Measurements from ENCODE around the gene CLASP1. TPM values are rescaled to one million over a fixed set of nuclear protein-coding genes. Genes with fewer than 3 reads are reported as not detected.
A peak's percentile ranks its signal among the peaks of the same experiment; 100 is the strongest.

CLASP1 gene
- total and polyA plus RNA-seq, 2 of the 8 experiments (the other 6 are each of a cell fraction or from before 2014, with no cell fraction given): 7.3 to 53.9 TPM

DNA sequence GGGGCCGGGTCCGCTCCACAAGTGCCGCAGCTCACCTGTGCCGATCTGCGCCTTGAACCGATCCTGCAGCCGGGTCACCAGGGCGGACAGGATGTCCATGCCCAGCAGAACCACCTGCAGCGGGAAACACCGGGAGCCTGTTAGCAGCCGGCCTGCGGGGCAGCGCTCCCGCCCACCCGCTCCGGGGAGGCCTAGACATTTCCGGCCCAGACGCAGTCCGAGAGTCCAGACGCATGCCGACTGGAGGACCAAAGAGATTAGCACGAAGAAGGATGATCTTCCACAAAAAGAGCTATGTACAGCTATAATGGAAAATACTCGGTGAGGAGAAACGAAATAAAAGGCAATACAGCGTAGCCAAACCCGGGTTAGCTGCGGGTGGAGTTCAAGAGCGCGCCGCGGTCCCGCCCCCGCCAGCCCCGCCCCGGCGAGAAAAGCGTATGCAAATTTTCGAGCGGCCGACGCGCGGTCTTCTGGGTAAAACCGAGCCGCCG, 119.0 kb downstream of the CLASP1 start:
- H3K27ac ChIP-seq (ENCODE audit: low read depth, low read length): peak overlapping the region; percentile 99
- FAIRE-seq: no peak
- H3K4me1 ChIP-seq (replicated peaks in 1 of 4; ENCODE audit: control insufficient read depth in 3 of 4, insufficient read depth in 4 of 4, low read length in 3 of 4): peaks cover 0 to 11% (median 5%) of the 10 kb centered on the region in 4 experiments; a peak in 3 of 7 replicates
- peak overlapping the region; percentile 86 to 95 (median 92) for H3K4me3 ChIP-seq (ENCODE audit: extremely low read depth in 1 of 4, insufficient read depth in 2 of 4, low read depth in 3 of 4, low read length in 4 of 4)
- WGBS, 2 experiments (ENCODE audit: extremely low coverage in 1 of 2, insufficient coverage in 1 of 2, insufficient read length in 1 of 2, insufficient replicate concordance in 2 of 2, low coverage in 1 of 2, low lambda C conversion rate in 2 of 2, missing lambda C conversion rate in 1 of 2): 0% methylated on average over 35 of the region's 46 CpGs; no CpG with 5 or more reads in 1 of the 2 experiments
- H3K9me3 ChIP-seq (ENCODE audit: insufficient read depth in 2 of 2, low read depth in 1 of 2, low read length in 1 of 2): no peaks in the 10 kb centered on the region
- peak overlapping the region; percentile 98 for H3K18ac ChIP-seq (ENCODE audit: extremely low read depth, low read length)
- peak overlapping the region; percentile 60; the same call in 1 of the 2 replicates for H2AK5ac ChIP-seq (ENCODE audit: low read depth, low read length)
- H3K4me2 ChIP-seq (ENCODE audit: insufficient read depth in 1 of 2, low read depth in 2 of 2, low read length in 2 of 2): peak overlapping the region; percentile 58 to 73
- H3K14ac ChIP-seq (ENCODE audit: insufficient read length): no peak overlapping the region
- H3K23ac ChIP-seq (ENCODE audit: insufficient read length): no peak overlapping the region
- H4K5ac ChIP-seq (ENCODE audit: insufficient read length, low read depth, low read length): peak overlapping the region; percentile 98
- peak overlapping the region; percentile 11; the same call in 1 of the 2 replicates for H2AFZ ChIP-seq (ENCODE audit: low read length)
- peak overlapping the region; percentile 71 for H3K4ac ChIP-seq (replicated peaks; ENCODE audit: insufficient read length, low read depth, low read length)
- no peaks in the 10 kb centered on the region; the same call in 1 of the 2 replicates for H3K23me2 ChIP-seq (ENCODE audit: low read depth, low read length)
- no peak overlapping the region for H2BK120ac ChIP-seq (replicated peaks; ENCODE audit: low read depth, low read length)
- H3K36me3 ChIP-seq (ENCODE audit: control insufficient read depth in 2 of 4, insufficient read depth in 4 of 4, low read length in 3 of 4): peaks cover 0 to 7% (median 3%) of the 10 kb centered on the region in 4 experiments; a peak in 3 of 8 replicates
- peak overlapping the region; percentile 87 for H4K91ac ChIP-seq (replicated peaks; ENCODE audit: insufficient read length, low read length)
- peaks cover 3 to 8% of the 10 kb centered on the region in 2 experiments for H4K20me1 ChIP-seq (replicated peaks in 1 of 2; ENCODE audit: control insufficient read depth in 1 of 2, insufficient read depth in 2 of 2, low read length in 2 of 2)
- no peak overlapping the region; the same call in 1 of the 2 replicates for H2BK15ac ChIP-seq (ENCODE audit: low read length)
- ChIA-PET CTCF (ENCODE audit: partially characterized antibody) (interaction anchor here (0.6 to 3.5 kb wide), 22 partner anchors 11 to 402 kb away, joined by 3 to 18 read pairs (median 4); partner anchors contain the start of gene TSN), POLR2A (ENCODE audit: partially characterized antibody) (interaction anchor here (0.6 to 4.2 kb wide), 69 partner anchors 9 to 783 kb away, joined by 3 to 40 read pairs (median 4); partner anchors contain the start of genes CLASP1, NIFK and TSN)
- H3K27me3 ChIP-seq (replicated peaks in 1 of 4; ENCODE audit: control insufficient read depth in 3 of 4, extremely low read depth in 1 of 4, insufficient read depth in 3 of 4, low read length in 3 of 4): no peaks in the 10 kb centered on the region
- peak overlapping the region; percentile 68 to 92 (median 86) for H3K9ac ChIP-seq (replicated peaks in 1 of 4; ENCODE audit: extremely low read depth in 1 of 4, low read depth in 3 of 4, low read length in 3 of 4)
- H2BK5ac ChIP-seq (ENCODE audit: low read depth, low read length): peak overlapping the region; percentile 99
- peak overlapping the region; percentile 84 for H3K56ac ChIP-seq (replicated peaks; ENCODE audit: insufficient read length, low read depth, low read length)
- H2BK20ac ChIP-seq (ENCODE audit: low read length): no peak overlapping the region
- H3K79me1 ChIP-seq (ENCODE audit: low read depth, low read length): peaks cover 6% of the 10 kb centered on the region
- peak; percentile 47 to 88 for DNase-seq (ENCODE audit: low read depth in 1 of 2, low spot score in 2 of 2)
- H4K8ac ChIP-seq (ENCODE audit: extremely low read depth, insufficient read depth, low read length): peak overlapping the region; percentile 99; the same call in 1 of the 2 replicates
- H2BK12ac ChIP-seq (ENCODE audit: low read depth, low read length): peak overlapping the region; percentile 64; the same call in 1 of the 2 replicates
- H3K79me2 ChIP-seq (ENCODE audit: control insufficient read depth in 1 of 2, insufficient read depth in 2 of 2, low read length in 2 of 2): peaks cover 0 to 51% of the 10 kb centered on the region in 2 experiments; a peak in 3 of 4 replicates
- TF ChIP-seq, protein P1, sequence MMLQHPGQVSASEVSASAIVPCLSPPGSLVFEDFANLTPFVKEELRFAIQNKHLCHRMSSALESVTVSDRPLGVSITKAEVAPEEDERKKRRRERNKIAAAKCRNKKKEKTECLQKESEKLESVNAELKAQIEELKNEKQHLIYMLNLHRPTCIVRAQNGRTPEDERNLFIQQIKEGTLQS (IDR thresholded peaks at IDR 0.05; ENCODE audit: insufficient read depth, low read depth, low read length): no peak
- 0 out of 2 replicates have a peak, but pooled peaks have one; percentile 36 for TF ChIP-seq TAF1 (IDR thresholded peaks at IDR 0.05; ENCODE audit: low read depth, low read length)
- TF ChIP-seq RBBP5 (IDR thresholded peaks at IDR 0.05; ENCODE audit: borderline replicate concordance, low read depth, low read length): peak; percentile 95
- no peak for TF ChIP-seq JUN (IDR thresholded peaks at IDR 0.05; ENCODE audit: low read depth, low read length)
- TF ChIP-seq NRF1 (IDR thresholded peaks at IDR 0.05; ENCODE audit: low read depth, low read length): no peak
- no peak for TF ChIP-seq NANOG (IDR thresholded peaks at IDR 0.05; ENCODE audit: insufficient read depth, low read depth, low read length, poor library complexity, severe bottlenecking)
- peak in 1 of 2 experiments; percentile 58; a peak in 1 of 4 replicates for TF ChIP-seq SIN3A (conservative IDR thresholded peaks at IDR 0.05 in 1 of 2, IDR thresholded peaks at IDR 0.05 in 1 of 2; ENCODE audit: low read depth in 1 of 2, low read length in 2 of 2)
- no peak for TF ChIP-seq SP4 (IDR thresholded peaks at IDR 0.05; ENCODE audit: low read length)
- TF ChIP-seq HDAC2 (IDR thresholded peaks at IDR 0.05; ENCODE audit: borderline replicate concordance in 1 of 2, low read depth in 2 of 2, low read length in 2 of 2): 0 out of 4 replicates have a peak, but pooled peaks of 1 of the 2 experiments have one; percentile 18
- TF ChIP-seq POLR2AphosphoS5 (IDR thresholded peaks at IDR 0.05; ENCODE audit: low read depth, low read length): peak; percentile 75; the same call in 1 of the 2 replicates

Measured in H1 (cell line).